NB4 (cell line): Measurements from ENCODE around the gene BCL3.

Experiments used
- CTCF ChIP-seq: IDR thresholded peaks from one replicate; pipeline ENCODE4 v1.5.1; 2012; ENCODE audit warnings: low read depth, low read length
- MAX ChIP-seq: IDR thresholded peaks from 2 replicates; pipeline ENCODE4 v1.6.1; 2011; ENCODE audit warnings: low read depth, low read length
- MYC ChIP-seq: IDR thresholded peaks from 2 replicates; pipeline ENCODE4 v1.6.1; 2011; ENCODE audit warnings: low read depth, low read length
- POLR2A ChIP-seq: IDR thresholded peaks from 2 replicates; pipeline ENCODE4 v1.6.1; 2011; ENCODE audit warnings: mild to moderate bottlenecking; ENCODE audit not compliant: insufficient read length; ENCODE audit errors: extremely low read depth

- no peak for TF ChIP-seq CTCF
- TF ChIP-seq POLR2A: no peak
- no peak for TF ChIP-seq MYC
- no peak for TF ChIP-seq MAX
These were observed 7.2 kb upstream of the BCL3 start for GRCh38 chr19:44741258-44741731.
